GOT3 (cell line): ENCODE data around the gene TAF5.
A peak's percentile ranks its signal among the peaks of the same experiment; 100 is the strongest.
"Not testable (repeated sequence)": the region's sequence is repeated elsewhere in the genome, so short reads cannot be mapped to it uniquely, and the experiment has no call there.

Source experiments
- DNase-seq: peaks from one replicate; lab custom pipeline; 2025; ENCODE audit warnings: mixed read lengths; lab: John Stamatoyannopoulos, UW

The TAF5 gene

DNA sequence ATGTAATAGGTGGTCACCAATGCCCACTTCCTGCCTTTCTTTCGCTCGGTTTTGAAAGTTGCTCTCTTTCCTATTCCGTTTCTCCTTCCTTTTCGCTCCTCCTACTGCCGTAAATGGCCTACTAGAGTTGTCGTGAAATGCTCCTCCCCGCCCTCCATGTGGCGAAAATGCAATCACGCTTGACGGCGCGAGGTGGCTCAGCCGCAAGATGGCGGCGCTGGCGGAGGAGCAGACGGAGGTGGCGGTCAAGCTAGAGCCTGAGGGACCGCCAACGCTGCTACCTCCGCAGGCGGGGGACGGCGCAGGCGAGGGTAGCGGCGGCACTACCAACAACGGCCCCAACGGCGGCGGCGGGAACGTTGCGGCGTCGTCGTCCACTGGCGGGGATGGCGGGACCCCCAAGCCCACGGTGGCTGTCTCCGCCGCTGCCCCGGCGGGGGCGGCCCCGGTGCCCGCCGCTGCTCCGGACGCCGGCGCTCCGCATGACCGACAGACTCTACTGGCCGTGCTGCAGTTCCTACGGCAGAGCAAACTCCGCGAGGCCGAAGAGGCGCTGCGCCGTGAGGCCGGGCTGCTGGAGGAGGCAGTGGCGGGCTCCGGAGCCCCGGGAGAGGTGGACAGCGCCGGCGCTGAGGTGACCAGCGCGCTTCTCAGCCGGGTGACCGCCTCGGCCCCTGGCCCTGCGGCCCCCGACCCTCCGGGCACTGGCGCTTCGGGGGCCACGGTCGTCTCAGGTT is at the start of gene TAF5:
TAF5 (plus strand) TSS at position 195 of the 737 bp plus-strand sequence; CDS start at position 209, 14 bp downstream.
- DNase-seq, result peak; percentile 70

DNA sequence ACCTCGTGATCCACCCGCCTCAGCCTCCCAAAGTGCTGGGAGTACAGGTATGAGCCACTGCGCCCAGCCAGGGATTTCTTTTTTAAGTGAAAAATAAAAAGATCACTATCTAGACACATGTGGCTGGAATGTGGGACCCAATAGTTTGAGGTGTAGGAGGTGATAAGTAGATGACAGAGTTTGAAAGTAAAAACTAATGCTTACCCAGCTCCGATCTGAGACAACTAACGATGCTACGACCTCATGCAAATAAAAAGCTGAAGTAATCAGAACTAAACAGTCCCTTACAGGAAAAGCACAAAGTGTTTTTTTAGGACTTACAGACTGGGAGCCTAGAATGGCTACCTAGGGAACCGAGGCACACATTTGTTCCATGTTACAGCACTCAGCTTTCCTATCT is 39.9 kb upstream of the TAF5 start:
- no peak for DNase-seq

DNA sequence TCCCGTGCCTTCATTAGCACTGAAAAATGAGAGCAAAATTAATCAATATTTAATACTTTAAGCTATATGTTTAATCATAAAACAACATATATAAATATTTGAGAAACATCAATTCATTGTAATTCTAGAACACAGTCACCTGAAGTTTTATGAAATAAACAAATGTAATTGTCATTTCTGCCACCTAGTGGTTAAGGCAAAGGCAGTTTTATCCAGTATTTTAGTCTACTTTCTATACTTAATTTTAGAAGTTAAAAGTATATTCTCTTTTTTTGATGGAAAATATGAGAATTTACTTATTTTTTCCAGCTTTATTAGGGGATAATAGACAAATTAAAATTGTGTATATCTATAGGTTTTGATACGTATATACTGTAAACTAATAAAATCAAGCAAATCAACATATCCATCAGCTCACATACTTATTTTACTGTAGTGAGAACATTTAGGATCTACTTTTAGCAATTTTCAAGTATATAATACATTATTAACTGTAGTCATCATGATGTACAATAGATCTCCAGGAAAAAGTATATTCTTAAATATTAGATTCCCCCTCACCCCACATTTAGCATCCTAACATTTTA is 33.7 kb upstream of the TAF5 start:
- no peak for DNase-seq

DNA sequence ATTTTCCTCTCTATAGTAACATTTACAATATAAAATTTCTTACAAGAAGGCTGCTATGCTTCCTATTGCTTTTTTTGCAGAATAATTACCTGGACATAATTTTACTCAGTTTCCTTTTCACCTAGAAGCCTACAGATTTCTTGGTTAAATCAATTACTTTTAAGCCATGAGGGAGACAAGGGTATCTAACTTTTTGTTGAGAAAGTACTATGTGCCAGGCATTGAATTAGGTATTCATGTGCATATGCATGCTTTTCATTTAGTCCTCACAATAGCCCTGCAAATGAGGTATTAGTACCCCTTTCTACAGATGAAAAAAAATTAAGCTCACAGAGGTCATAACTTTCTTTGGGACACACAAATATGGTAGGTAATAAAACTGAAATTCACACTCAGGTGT is 33.2 kb upstream of the TAF5 start:
- no peak for DNase-seq

DNA sequence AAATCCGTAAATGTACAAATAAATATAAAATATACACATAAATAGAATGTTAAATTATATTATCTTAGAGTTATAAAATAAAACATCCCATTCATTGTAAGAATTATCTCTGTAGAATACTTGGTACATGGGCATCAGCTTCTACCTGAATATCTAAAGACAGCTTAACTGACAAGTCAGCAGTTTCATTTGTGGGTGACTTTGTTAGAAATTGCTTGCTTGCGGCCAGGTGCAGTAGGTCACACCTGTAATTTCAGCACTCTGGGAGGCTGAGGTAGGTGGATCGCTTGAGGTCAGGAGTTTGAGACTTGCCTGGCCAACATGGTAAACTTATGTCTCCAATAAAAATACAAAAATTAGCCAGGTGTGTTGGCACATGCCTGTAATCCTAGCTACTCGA is 31.4 kb upstream of the TAF5 start:
- DNase-seq, result no peak

DNA sequence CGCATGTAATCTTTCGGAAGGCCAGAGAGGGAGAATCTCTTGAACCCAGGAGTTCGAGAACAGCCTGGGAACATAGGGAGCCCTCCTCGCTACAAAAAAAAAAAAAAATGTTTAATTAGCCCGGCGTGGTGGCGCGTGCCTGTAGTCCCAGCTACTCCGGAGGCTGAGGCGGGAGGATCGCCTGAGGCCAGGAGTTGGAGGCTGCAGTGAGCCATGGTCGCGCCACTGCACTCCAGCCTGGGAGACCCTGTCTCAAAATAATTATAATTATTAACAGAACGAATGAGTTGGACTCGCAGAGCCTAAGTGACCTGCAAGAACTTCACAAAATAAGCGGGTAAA is 17.6 kb upstream of the TAF5 start:
- DNase-seq, result no peak

DNA sequence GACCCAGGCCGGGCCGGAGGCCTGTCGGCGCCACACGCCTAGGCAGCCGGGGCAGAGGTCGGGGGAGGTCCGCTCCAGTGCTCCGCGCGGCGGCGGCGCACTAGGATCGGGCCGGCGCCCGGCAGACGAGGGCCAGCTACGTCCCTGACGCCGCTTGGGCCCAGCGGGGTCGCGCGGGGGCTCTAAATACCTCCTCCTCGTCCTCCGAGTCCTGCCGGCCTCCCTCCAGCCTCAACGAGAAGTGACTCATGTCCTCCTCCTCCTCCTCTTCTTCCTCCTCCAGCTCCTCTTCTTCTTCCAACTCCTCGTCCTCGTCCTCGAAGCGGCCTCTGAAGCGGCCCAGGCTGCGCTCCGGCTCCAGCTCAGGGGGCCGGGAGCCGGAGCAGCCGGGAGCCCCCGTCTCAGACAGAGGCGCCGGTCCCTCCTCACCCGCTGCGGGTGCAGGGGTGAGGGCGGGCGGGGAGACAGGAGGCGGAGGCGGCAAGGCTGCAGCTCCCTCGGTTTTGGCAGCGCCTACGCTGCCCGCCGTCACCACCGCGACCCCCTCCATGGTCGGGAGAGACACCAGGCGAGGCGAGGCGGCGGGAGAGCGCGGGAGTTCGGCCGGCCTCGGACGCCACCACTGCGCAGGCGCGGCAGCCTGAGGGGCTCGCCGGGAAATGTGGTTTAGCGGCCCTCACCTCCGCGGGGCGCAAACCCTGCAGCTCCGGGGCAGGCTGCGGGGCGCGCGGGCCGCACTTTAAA is 17.1 kb upstream of the TAF5 start, which contains the start of gene PCGF6:
PCGF6 (minus strand) TSS at position 624 of the 744 bp plus-strand sequence; CDS start at position 550, 74 bp downstream.
- peak; percentile 49 for DNase-seq

DNA sequence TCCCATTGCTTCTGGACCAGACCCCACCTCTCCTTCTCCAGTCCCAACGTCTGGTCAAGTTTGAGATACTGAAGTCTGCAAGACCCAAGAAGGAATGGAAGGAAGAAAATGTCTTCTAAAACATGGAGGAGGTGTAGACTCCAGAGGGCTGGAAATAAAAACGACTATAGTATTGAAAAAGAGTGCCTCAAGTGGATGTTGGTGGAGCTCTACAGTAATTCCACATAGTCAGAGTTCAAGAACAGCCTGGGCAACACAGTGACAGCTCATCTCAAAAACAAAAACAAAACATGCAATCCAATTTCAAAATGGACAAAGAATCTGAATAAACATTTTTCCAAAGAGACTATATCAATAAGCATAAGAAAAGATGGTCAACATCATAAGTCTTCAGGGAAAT is 14.5 kb upstream of the TAF5 start:
- no peak for DNase-seq

DNA sequence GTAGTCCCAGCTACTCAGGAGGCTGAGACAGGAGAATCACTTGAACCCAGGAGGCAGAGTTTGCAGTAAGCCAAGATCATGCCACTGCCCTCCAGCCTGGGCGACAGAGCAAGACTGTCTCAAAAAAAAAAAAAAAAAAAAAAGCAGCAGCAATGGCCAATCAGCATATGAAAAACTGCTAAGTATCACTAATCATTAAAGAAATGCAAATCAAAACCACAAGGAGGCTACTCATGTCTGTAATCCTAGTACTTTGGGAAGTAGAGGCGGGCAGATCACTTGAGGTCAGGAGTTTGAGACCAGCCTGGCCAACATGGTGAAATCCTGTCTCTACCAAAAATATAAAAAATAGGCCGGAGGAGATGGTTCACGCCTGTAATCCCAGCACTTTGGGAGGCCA is 13.2 kb upstream of the TAF5 start:
- not testable (repeated sequence) for DNase-seq

DNA sequence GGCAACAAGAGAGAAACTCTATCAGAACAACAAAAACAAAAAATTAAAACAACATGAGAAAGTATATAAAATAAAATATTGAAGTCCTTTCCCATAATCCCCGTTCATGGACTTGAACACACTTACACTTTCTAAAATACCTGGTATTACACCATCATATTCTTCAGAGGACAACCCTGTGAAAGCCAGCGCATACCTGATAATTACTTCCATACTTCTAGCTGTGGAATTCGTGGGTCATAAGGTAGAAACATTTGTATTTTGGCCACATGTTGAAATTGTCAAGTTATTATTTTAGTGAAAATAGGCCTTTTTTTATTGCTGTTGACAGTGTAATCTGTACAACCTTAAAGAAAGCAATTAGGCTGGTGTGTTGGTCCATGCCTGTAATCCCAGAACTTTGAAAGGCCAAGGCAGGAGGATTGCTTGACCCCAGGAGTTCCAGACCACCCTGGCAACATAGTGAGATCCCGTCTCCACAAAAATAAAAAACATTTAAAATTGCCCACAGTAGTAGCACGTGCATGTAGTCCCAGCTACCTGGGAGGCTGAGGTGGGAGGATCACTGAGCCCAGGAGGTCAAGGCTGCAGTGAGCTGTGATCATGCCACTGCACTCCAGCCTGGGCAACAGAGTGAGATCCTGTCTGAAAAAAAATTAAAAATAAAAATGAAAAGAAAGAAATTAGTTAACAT is 11.7 kb upstream of the TAF5 start:
- no peak for DNase-seq

DNA sequence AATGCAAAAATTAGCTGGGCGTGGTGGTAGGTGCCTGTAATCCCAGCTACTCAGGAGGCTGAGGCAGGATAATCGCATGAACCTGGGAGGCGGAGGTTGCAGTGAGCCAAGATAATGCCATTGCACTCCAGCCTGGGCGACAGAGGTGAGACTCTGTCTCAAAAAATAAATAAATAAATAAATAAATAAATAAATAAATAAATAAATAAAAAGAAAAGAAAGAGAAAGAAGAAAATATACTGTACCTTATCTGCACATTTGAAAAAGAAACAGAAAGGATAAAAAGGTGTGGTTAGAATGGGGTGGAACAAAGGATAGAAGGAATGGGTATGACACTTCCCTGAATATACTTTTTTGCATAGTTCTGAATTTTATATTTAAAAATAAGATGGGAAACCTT is 8.3 kb upstream of the TAF5 start:
- not testable (repeated sequence) for DNase-seq

DNA sequence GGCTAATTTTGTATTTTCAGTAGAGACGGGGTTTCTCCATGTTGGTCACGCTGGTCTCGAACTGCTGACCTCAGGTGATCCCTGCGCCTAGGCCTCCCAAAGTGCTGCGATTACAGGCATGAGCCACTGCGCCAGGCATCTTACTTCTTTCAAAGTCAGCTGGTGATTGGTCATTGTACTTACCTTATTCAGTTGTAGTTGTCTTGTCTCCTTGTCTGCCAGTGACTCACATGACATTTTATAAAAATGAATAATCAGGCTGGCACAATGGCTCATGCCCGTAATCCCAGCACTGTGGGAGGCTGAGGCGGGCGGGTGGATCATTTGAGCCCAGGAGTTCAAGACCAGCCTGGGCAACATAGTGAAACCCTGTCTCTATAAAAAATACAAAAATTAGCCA is 7.0 kb upstream of the TAF5 start:
- DNase-seq, result not testable (repeated sequence)

DNA sequence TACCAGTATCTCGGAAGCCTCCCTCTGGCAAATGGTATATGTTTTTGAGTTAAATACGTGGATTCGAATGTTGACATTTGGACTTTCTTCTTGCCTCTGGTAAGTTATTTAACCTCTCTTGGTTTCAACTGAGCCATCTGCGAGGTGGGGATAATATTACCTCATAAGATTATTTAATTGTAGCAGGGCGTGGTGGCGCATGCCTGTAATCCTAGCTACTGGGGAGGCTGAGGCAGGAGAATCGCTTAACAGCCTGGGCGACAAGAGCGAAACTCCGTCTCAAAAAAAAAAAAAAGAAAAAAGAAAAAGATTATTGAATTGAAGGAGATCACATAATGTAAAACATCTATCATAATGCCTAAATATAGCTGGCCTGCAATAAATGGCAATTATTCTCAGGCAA is 396 bp upstream of the TAF5 start:
- DNase-seq, result no peak

DNA sequence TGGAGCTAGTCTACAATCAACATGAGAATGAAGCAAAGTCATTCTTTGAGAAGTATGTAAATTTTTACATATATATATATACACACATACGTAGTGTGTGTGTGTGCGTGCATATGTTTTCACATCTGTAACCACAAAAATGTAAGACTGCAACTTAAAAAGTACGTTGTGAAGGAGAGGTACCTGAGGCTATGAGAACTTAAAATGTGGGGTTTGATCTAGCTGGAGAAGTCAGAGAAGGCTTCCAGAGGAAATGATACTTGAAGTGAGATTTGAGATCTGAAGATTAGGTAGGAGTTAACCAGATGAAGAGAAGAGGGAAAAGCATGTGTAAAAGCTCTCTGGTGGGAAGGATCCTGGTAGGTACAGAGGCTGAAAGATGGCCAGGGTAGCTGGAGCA is 5.8 kb downstream of the TAF5 start:
- no peak for DNase-seq

DNA sequence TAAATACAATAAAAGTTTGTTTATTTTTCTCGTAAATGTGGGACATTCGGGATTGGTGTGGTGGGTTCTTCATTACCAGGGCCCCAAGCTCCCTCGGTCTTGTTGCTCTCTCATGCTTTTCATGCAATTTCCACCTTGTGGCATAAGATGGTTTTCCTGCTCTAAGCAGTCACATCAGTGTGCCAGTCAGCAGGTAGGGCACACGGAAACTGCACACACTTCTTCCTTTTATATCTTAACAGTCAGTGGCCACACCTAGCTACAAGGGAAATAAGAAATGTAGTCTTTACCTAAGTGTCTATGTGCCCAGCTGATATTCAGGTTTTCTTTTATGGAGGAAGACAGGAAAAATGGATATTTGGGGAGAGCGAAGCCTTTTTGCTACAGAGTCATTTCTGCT is 6.5 kb downstream of the TAF5 start:
- DNase-seq, result no peak

DNA sequence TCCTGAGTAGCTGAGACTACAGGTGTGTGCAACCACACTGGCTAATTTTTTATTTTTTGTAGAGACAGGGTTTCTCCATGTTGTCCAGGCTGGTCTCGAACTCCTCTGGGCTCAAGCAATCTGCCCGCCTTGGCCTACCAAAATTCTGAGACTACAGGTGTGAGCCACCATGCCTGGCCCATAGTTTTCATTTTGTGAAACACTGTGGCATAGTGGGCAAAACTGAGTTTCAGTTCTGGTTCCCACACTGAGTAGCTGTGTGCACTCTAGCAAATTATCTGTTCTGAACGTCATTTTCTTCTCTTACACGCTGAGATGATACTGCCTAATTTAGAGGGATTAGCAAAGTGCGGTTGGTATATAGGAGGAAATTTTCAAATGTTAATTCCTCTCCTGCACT is 15.0 kb downstream of the TAF5 start:
- DNase-seq, result no peak

DNA sequence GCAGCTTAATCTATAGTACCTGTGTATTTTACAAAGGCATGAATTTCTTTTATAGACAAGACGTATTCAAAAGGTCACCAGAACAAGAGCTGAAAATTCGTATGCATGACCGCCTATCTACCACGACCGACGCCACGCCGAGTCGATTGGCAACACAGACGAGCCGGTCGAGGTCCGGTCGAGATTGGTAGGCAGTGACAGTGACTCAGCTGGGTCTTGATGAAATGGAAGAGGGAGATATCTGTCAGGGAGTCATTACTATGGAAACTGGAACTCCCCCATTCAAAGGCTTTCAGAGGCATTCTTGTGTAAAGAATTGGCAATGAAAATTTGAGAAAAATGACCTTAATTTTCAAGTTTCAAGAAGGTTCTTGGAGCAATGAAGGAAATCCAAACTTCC is 26.4 kb downstream of the TAF5 start:
- no peak for DNase-seq

DNA sequence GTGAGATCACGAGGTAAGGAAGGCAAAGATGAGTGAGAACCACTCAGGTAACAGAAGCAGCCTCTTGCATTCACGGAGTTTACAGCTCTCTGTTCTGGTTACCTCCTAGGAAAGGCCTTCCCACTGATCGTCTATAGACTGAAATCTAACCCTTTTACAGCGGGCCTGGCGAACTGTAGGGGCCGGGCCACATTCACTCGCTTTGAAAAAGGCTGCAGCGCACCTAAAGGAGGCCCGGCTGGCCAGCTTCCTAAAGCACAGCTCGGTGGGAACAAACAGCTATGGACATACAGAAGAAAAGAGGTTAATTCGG is 27.9 kb downstream of the TAF5 start:
- DNase-seq, result no peak

DNA sequence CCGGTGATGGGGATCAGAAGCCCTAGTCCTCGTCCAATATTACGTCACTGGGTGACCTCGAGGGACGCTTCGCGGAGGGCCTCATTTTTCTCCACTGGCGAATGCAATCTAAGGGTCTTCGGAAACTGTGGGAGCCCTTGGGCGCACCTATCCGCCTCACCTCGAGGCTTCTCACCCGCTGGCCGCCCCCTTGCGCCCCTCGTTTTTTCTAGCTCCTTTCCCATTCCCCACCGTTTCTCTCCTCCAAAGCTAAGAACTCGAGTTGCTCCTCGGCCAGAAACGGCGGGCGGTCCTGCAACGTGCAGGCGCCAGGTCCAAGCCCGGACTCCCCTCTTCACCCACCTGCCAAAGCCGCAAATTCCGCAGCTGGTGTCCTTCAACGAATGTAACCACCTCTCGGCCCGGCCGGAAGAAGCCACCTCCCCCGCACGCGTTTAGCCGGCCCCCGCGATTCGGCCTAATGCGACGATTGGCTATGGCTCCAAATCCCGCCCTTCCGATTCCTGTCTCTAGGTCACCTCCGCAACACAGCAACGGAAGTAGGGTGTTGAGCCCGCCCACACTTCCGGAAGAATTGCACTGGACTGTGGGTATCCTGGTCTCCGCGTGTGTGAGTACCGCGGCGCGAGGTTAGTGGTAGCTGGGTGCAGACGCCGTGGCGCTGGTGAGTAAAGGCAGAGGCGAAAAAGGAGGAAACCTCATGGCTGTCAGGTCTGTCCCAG is 28.5 kb downstream of the TAF5 start, which contains the start of the genes ATP5MK and PDCD11:
ATP5MK (minus strand) TSS at position 409 of the 722 bp plus-strand sequence. CDS start 4,018 bp downstream, outside the sequence.
PDCD11 (plus strand) TSS at position 560 of the 722 bp plus-strand sequence. CDS start 1,801 bp downstream, outside the sequence.
- peak; percentile 90 for DNase-seq

DNA sequence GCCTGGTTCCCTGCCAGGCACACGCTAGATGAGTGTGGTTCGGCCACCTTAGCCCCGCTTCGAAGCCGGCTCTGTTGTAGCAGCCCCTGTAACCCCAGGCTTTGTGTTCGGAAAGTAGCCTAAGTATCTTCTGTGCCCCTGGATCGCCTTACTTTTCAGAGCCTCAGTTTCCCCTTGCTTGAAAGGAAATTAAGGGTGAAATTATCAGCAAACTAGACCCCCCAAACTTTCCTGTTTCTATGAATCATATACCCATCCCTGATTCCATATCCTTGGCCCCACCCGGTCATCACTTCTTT is 29.0 kb downstream of the TAF5 start:
- DNase-seq, result no peak

DNA sequence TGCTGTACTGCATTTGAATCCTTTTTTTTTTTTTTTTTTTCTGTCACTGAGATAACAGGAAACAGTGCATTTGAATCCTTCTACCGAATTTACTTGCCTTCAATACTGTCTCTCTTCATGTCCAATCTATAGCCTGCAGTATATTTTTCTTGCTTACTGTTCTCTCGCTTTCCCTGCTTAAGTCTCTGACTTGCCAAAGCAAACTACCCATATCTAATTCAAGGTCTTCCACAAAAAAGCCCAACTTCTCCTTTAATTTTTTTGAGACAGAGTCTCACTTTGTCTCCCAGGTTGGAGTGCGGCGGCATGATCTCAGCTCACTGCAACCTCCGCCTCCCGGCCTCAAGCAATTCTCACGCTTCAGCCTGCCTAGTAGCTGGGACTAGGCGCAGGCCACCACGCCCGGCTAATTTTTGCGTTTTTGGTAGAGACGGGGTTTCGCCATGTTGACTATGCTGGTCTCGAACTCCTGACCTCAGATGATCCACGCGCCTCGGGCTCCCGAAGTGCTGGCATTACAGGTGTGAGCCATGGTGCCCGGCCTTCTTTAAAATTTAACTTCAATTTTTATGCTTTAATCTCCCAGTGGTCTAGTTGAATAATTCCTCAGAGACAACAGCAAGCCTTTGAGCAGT is 29.5 kb downstream of the TAF5 start:
- no peak for DNase-seq

DNA sequence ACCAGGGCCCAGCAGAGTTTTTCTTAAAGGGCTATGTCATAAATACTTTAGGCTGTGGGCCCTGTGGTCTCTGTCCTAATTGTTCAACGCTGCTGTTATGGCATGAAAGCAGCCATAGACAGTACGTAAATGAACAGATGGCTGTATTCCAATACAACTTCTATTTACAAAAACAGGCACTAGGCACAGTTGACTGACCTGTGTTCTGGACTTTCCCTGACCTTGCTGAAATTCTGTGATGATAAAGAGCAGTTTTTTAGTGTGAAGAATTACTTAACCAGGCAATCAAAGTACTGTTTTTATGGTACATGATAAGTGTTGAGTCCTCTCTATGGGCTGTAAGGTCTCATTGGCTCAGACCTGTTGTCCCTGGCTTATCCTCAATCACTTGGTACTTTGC is 45.8 kb downstream of the TAF5 start:
- DNase-seq, result no peak
